NCI-H774 (cell line): ENCODE data around the gene OAF.
"Not testable (repeated sequence)": the region's sequence is repeated elsewhere in the genome, so short reads cannot be mapped to it uniquely, and the experiment has no call there.

Experiments
- DNase-seq: peaks from one replicate; lab custom pipeline; 2025; lab: John Stamatoyannopoulos, UW

OAF gene

DNA sequence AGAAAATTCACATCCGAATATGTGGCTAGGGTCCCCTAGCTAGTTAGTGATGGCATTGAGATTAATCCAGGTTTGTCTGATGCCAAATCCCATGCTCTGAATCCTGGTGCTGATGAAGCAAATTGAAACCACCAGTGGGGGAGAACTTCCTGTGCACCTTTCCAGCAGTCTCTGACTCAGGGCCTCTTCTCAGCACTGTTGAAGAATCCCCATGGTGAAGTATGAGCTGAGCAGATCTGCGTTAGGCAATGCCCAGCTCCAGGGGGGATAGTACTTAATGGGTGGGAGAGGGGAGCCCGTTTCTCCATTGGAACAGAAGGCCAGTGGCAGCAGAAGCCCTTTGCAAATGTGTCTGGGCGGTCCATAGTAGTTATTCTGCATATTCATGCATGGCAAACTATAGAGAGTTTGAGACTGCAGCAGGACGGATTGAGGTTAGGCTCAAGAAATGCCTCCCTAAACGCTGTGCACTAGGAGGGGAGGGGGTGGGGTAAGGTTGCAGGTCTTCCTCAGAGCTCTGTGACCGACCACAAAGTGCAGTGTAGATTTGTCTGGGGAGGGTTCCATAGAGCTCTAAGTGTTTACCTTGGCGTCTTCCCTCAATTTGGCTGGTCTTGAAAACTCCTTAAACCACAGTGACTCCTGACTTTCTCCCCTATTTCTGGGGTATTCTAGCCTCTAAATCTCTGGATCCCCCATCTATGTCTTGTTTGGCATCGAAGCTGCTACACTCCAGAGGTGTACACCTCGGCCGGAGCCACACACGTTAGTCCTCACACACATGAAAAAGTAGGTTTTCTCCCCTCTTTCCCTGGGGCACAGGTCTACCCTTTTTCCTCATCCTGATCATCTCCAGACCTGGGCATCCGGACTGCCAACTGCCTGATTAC is 33.9 kb downstream of the OAF start:
- no peak for DNase-seq

DNA sequence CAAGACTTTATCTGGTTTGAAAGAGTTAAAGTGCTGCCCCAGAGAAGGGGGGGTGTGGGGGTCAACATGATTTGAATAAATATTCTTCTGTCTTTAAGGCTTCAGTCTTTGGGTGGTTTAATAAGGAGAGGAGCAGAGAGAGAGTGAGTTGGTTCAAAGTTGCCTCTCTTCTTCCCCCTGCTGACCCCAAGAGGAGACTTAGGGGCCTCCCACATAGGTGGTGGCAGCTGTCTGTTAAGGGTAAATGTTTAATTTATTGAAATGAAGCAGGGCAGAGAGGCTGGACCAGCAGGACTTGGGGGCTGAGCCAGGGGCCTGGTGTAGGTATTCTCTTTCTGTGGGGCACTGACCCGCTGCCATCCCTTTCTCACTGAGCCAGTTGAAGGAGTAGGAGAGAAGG is 34.6 kb downstream of the OAF start:
- DNase-seq: no peak

DNA sequence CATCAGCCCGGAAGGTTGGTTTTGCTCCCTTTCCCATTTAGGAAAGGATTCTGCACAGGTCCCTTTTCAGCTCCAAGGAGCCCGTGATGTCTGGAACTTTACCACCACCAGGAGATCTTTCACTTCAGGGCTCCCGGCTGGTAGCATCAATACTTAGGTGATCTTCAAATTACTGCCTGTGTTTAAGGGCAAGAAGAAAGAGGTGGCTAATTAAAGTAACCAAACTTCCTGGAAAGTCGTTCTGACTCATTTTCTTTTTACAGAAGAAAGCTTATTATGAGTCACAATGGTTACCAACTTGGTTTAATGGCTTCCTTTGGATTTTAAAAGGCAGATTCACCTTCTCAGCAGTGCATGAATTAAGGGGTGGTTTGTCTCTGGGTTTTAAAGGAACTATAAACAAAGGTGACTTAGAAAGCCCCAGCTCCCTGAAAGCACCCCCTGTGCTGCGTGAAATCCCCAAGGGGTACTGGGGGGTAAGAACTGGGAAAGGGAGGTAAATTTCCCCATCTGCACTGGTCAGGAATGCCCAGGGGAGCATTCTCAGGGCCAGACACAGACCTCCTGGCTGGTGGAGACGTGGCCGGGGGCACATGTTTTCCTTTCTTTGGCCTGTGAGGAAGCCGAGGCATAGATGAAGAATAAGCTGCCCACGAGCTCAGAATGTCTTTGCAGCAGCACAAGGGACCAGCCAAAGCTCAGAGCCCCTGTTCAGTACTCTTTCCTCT is 37.9 kb downstream of the OAF start:
- no peak for DNase-seq

DNA sequence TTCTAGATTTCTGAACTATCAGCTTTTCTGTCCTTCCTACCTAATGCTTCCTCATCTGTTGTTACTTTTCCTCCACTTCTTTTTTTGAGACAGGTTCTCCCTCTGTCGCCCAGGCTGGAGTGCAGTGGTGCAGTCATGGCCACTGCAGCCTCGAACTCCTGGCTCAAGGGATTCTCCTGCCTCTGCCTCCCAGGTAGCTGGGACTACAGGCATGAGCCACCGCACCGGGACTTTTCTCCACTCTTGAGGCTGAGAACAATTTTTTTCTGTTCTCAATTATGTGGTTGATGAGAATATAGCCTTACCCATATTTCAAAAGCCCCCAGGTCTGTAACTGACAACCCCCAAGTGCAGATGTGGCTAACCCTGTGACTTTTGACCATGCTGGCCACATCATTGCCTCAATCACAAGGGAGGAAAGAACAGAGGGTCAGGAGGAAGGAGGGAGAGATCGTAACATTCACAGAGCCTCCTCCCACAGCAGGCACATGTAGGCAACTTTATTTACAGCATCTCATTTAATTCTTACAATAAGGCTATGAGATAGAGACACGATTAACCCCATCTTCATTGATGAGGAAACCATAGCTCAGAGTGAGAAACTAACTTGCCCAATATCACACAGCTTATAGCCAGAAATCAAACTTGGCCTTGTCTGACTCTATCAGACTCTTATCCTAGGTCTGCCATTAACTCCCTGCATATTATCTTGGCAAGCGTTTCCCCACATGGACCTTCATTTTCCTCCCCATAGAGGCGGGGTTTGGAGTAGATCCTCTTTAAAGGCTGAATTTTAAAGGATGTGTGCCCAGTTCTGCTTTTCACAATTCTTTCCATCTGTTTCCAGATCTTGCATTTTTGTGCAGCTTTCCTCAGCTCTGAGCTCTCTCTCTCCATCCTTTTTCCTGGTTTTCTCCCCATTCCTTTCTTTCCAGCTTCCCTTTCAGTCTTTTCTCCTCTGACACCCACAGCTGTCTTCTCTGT is 38.7 kb downstream of the OAF start:
- DNase-seq: no peak

DNA sequence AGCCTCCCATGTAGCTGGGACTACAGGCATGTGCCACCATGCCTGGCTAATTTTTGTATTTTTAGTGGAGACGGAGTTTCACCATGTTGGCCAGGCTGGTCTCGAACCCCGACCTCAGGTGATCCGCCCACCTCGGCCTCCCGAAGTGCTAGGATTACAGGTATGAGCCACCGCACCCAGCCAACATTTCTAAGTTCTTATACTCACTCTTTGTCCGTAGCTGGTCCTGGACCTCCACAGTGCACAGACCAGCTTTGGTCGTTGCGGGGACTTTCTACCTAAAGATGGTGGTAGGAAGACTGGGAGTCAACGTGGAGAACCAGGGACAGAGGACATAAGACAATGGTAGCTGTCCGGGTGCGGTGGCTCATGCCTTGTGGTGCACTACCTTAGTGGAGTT is 42.5 kb downstream of the OAF start:
- DNase-seq: not testable (repeated sequence)

DNA sequence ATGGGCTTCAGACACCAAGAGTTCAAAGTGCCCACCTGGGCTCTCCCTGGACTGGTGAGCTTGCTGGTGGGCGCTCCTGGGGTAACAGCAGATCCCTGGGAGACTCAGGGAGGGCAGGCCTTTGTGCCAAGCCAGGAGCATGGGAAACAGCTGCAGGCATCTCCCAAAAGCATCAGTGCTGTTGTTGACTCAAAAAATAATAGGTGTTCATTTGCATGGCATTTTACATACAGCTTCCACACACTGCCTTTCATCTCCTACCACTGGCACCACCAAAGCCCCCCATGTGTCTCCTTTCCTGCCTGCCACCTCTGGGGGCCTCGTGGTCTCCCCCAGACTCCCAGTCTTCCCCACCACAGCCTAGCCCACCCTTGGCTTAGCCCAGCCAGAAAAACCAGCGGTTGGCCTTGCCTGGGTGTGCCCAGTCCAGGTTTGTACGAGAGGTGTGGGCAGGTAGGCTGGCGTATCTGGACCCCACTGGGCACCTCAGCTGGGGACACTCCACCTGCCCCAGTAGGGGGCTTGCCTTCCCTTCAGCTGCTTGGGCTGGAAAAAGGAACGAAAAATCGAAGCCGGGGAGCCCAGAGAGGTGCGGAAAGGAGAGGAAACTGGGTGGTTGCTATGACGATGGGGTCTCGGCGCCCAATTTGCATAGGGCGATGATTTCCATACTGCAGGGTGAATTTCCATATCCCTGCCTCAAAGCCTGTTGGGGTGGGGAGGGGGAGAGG is 44.1 kb downstream of the OAF start:
- DNase-seq: no peak

DNA sequence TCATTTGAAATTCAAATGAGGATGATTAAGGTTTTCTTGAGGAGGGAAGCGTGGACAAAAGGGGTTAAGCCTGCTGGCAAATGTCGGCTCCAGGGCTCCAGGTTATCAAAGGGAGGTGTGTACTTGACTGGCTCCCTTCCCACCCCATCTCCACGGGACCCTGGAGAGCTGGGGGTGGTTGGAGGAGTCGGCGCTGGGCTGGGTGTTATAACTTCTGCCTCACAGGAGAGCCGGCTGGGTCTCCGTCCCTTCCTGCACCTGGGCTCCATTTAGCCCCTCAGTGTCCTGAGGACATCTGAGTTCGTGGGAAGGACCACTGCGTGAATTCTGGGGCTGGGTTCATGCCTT is 44.7 kb downstream of the OAF start:
- no peak for DNase-seq

DNA sequence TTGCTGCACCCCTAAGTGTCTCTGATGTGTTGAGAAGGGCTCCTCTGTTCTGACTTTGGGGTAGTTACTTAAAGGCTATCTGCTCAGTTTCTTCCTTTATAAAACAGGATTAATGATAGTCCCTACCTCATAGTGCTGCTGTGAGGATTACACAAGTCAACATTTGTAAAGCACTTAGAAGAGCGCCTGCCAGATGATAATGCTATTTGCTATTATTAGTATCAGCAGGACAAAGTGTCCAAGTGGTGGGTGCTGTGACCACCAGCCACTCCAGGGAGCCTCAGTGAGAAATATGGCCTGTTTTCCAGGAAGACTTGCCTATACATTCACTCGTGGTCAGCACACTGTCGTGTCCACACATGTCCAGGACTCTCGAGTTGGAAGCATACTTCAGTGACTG is 45.3 kb downstream of the OAF start:
- DNase-seq: no peak

DNA sequence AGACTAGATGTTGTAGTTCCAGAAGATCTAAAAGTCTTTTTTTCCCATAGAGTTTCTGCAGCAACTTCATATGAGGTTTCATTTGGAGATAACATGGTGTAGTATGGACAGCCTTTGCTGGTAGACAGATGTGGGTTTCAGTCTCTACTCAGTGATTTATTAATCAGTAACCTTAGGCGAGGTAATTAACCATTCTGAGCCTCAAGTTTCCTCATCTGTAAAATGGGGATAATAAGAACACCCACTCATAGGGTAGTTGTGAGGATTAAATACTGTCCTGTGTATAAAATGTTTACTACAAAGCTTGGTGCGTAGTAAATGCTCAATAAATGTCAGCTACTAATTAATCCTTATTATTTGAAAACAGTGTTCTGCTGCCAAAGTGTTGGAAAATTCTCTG is 45.9 kb downstream of the OAF start:
- DNase-seq: no peak

DNA sequence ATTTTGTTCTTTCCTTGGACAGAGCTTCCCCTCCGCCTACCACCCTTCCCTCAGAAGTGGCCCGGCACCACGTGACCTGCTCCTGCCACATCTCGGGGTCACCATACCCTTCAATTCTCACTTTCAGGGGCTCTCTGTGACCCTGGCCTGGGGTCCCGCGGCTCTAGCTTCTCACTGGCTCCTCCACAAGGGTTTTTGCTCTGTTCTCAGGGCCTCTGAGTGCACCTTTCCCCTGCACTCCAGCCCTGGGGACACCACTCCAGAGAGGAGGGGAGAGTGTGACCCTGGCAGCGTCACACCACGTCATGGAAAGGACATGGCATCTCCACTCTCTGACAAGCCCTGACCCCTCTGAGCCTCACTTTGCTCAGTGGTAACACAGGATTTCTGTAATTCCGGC is 46.5 kb downstream of the OAF start:
- no peak for DNase-seq

DNA sequence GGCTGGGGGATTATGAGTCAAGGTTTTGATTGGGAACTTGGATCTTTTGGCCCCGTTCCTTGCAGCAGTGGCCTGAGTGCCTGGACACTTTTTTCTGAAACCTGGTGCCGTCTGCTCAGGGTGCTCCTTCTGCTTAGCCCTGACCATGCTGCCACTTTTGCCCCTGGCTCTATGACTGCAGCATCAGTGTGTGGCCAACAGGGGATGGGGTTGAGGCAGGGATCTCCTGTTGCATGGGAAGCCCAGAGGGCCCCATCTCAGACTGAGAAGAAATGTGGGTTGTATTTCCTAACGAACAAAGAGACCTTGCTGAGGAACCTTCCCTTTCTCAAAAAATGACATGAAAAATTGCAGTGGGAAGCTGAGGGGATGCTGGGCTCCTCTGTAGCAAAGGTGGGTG is 47.8 kb downstream of the OAF start:
- DNase-seq: no peak

DNA sequence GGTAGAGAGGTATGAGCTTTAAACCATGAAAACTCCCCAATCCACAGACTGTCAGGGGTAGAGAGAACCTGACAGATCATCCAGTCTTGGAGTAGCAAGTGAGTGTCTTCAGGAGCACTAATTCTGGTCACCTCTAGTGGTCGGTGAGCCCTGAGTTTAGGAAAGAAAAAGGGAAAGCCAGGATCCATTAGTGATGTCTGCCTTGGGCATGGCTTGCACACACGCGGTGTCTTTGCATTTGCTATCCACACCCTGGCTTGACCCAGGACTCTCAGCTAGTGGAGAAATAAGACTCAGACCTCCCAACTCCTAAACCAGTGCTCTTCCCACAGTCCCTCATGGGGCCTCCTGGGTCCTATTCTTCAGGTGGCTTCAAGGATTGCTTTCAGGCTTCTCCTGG is 48.4 kb downstream of the OAF start:
- no peak for DNase-seq

DNA sequence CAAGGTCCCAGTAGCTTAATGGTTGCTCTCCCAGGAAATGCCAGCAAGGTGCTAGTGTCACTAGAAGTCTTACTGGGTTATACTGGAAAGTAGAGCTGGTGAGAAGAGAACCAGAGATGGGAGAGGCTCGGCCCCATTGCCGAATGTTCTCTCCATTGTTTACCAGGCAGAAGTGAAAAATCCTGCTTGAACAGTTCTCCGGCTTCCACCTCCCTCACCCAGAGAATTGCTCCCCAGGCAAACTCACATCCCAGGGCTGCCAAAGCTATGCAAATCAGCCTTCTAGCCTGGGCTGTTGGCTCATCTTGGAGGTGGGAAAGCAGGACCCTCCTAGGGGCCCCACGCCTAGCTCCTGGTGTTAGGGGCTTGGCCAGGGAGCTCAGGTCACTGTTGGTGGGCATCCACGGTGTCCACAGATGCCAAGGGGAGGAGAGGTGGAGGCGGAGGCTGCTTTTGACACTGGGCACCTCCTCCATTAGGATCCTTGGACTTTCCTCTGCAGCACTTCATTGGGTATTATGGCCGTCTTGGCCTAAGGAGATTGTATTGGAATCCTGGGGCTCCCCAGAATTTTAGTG is 49.2 kb downstream of the OAF start:
- no peak for DNase-seq

DNA sequence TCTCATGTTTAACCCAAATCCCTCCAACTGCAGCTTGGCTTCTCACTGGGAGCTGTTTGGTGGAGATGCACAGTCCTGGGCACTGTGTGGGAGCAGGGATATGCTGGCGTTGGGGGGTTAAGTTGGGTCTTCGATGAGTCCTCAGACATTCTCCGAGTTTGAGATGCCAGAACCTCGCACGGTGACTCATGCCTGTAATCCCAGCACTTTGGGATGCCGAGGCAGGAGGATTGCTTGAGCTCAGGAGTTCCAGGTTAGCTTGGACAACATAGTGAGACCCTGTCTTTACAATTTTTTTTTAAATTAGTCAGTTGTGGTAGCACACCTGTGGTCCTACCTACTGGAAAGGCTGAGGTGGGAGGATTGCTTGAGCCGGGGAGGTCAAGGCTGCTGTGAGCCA is 49.8 kb downstream of the OAF start:
- DNase-seq: no peak

DNA sequence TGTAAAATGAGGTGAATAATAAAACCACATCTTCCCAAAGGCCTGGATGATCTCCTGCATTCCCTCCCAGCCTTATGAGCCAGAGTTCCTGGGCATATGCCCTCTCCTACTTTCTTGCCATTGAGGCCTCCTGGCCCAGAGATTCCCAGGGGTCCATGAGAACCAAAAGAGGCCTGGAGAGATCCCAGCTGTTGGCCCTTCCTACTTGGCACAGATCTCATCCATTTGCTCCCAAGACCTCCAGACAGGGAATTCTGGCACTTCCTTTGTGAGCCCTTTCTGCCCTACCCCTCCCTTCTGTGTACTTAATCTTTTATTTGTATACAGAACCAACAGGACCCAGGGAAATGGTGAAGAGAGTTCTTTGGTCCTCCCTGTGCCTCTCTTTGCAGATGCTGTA is 50.5 kb downstream of the OAF start:
- no peak for DNase-seq

DNA sequence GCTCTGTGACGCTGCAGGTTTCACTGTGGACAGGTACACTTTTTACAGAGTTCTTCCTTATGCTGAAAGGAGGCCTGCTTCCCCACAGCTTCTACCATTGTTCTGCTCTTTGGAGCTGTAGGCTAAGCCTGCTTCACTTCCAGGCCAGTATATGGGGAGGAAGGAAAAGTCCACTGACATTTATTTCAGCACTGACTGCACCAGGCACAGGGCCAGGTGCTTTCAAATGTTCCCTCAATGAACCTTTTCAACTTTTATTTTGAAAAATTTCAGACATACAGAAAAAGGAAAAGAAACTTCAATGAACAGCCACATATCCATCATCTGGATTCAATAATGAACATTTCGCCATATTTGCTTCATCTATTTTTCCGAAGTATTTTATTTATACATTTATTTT is 51.1 kb downstream of the OAF start:
- DNase-seq: no peak

DNA sequence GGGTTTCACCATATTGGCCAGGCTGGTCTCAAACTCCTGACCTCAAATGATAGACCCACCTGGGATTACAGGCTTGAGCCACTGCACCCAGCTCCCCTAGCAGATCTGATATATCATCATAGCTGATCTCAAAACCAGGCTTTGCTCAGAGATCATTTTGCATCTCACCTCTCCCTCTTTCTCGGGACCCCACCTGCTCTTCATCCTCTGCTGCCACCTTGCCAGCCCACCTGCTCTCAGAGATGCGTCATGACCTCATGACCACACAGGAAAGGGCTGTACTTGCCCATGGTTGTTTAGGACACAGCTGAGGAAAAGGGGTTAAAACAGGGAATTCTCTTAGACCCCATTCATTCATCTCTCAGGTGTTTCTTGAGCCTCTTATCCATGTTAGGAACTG is 56.5 kb downstream of the OAF start:
- DNase-seq: no peak

DNA sequence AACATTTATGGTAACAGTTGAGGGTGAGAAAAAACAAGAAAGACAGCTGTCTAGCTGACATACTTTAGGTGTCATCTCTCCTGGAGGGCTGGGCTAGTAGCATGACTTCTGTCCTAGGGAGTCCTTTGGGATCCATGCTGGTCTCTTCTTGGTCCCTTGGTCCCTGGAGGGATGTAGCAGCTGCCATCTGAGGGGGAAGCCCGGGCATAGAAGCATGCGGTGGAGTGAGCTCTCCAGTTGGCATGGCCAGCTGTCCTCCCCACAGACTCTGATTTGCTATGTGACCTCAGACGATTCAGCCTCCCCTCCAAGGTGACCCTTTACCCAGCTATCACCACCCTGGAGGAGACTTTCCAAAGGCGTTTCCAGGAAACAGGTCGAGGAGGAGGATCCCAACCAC is 57.9 kb downstream of the OAF start:
- no peak for DNase-seq

DNA sequence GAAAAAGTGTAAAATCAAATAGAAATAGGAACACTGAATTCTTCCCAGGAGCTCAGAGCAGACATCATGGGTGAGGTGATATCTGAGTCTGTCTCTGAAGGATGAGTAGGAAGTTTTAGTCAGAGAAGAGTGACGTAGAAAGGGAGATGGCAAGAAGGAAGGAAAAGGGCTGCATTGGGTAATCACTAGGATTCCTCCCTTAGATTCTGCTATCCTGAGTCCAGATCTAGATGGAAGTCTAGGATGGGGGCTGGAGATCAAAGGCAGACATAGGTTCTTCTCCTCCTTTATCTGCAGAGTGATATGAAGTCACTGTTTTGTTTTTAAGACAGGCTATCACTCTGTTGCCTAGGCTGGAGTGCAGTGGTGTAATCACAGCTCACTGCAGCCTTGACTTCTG is 59.6 kb downstream of the OAF start:
- DNase-seq: no peak

DNA sequence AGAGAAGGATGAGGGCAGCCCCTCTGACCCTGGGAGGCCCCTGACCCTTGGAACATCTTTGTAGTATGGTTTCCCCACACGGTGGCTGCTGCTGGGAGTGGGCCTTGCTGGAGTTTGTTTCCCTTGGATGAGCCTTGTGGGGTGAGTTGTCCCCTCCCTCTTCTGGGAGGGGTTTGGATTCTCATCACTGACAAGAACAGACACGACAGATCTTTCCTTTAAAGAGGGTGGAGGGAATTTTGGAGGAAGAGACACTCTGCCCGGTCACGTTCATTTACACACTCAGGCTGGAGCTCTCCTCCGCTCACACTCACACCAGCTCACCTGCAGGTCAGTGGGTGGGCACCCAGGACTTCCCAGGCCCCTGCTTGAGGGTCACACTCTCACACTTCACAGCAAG is 60.8 kb downstream of the OAF start:
- DNase-seq: no peak

DNA sequence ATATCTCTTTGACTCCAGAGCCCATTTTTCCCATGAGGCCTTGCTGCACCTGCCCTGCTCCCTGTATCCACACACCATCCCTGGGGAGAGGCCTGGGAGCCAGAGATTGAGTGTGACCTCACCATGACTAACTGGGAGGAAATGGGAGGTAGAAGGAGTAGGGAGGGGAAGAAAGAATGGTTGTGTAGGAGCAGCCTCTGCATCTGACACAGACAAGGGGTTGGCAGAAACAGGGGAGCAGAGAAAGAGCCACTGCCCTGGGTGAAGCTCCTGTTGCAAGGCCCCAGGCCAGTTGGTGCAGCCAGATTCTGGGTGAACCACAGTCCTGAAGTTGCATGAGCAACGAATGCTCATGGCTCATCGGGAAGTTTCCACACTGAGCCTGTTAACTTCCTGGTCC is 61.5 kb downstream of the OAF start:
- no peak for DNase-seq

DNA sequence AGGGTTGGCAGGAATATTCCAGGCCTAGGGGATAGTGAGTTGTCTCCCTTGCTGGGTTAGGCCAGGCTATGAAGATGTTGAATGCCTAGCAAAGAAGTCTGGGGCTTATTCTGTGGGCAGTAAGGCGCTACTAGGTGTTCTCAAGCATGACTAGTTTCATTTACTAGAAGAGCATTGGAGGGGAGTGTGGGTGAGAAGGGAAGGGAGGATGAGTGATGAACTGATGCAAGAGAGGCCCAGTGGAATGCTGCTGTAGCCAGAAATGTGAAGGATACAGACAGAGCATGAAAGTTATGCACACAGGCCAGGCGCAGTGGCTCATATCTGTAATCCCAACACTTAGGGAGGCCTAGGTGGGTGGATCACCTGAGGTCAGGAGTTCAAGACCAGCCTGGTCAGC is 62.6 kb downstream of the OAF start:
- no peak for DNase-seq
